ENCODE measurements around the gene ROCK2. TPM values are rescaled to one million over a fixed set of nuclear protein-coding genes. Genes with fewer than 3 reads are reported as not detected.

ROCK2 gene
- total RNA-seq, 1 donor from 2014 or later = 36.1 TPM

DNA sequence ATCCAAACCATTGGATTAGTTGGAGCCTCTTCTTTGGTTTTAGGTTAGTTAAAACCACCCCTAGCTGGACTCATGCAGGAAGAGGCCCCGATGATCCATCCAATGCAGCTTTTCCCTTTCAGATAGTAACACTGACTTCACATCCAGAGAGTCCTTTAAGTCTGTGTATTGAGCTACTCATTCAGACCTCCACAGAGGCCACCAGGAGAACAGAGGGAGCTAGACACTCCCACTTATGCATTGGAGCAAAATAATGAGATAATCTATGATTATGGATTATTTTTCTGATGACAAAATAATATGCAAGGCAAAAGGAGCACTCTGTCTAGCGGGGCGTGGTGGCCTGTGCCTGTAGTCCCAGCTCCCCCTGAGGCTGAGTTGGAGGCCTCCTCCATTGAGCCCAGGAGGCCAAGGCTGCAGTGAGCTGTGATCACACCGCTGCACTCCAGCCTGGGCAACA lies 1.6 kb upstream of the ROCK2 start:
- H3K36me3 Mint-ChIP-seq = no peaks in the 10 kb centered on the region
- Histone ChIP-seq H3K9me3 (ENCODE audit: low read depth) (no peaks in the 10 kb centered on the region), H2AFZ (replicated peaks) (no peak overlapping the region), H4K20me1 (ENCODE audit: low read depth) (peaks cover 23% of the 10 kb centered on the region), H3K79me2 (ENCODE audit: low read depth) (peaks cover 30% of the 10 kb centered on the region), H3K27ac (no peak overlapping the region), H3K9ac (no peak overlapping the region), H3F3A (ENCODE audit: low read depth) (peaks cover 20% of the 10 kb centered on the region), H3K4me1 (peaks cover 22% of the 10 kb centered on the region), H3K36me3 (no peaks in the 10 kb centered on the region), H3K4me3 (no peak overlapping the region), H3K27me3 (peaks cover 14% of the 10 kb centered on the region), H3K4me2 (peak overlapping the region; percentile 86)
- no peak overlapping the region for H3K27ac Mint-ChIP-seq
- DNase-seq (ENCODE audit: low spot score) = no peak
- H3K4me1 Mint-ChIP-seq = peaks cover 52% of the 10 kb centered on the region
- H3K27me3 Mint-ChIP-seq (ENCODE audit: insufficient read depth, low read depth) = peaks cover 4% of the 10 kb centered on the region
- H3K4me3 Mint-ChIP-seq = peak overlapping the region; percentile 92
- TF ChIP-seq EZH2 (IDR thresholded peaks at IDR 0.05) = no peak
- TF ChIP-seq EZH2phosphoT487 (IDR thresholded peaks at IDR 0.05) = no peak
- TF ChIP-seq, protein P1, sequence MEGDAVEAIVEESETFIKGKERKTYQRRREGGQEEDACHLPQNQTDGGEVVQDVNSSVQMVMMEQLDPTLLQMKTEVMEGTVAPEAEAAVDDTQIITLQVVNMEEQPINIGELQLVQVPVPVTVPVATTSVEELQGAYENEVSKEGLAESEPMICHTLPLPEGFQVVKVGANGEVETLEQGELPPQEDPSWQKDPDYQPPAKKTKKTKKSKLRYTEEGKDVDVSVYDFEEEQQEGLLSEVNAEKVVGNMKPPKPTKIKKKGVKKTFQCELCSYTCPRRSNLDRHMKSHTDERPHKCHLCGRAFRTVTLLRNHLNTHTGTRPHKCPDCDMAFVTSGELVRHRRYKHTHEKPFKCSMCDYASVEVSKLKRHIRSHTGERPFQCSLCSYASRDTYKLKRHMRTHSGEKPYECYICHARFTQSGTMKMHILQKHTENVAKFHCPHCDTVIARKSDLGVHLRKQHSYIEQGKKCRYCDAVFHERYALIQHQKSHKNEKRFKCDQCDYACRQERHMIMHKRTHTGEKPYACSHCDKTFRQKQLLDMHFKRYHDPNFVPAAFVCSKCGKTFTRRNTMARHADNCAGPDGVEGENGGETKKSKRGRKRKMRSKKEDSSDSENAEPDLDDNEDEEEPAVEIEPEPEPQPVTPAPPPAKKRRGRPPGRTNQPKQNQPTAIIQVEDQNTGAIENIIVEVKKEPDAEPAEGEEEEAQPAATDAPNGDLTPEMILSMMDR (IDR thresholded peaks at IDR 0.05) = no peak
- no peaks in the 10 kb centered on the region for H3K9me3 Mint-ChIP-seq

DNA sequence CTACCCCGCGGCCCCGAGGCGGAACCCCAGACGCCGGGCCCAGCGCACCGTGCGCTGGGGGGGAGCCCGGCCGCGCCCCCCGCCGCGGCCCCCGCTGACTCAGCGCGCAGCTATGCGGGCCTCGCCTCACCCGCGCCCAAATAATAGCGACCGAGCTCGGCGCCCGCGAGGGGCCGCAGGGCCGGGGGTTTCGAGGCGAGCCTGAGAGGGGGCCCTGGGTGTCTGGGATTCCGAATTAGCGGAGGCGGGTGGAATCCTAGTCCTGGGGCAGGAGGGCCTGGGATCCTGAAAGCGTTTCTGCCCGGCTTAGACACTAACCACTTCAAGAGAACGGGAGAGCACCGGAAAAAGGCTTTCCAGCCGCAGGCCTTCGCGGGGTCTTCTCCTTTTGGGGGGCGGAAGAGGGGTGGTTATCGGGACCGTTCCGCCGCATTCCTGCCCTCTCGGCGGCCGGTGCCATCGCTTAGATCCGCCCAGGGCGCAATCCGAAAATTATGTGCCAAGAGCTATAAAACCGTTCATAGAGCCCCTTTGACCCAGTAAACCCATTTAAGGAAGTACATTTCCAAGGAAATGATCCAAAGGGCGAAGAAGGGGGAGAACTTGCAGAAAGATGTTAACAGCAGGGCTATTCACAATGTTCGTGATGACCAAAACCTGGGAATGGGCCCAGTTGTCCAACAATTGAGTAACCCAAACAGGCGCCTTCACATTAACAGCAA lies 681 bp upstream of the ROCK2 start:
- H3K9me3 ChIP-seq (ENCODE audit: low read depth) = no peaks in the 10 kb centered on the region
- H3K27me3 ChIP-seq = peaks cover 14% of the 10 kb centered on the region
- peak overlapping the region; percentile 86 for H3K4me2 ChIP-seq
- peaks cover 31% of the 10 kb centered on the region for H4K20me1 ChIP-seq (ENCODE audit: low read depth)
- Mint-ChIP-seq H3K36me3 (peaks cover under 1% of the 10 kb centered on the region), H3K27ac (peak overlapping the region; percentile 98), H3K4me3 (peak overlapping the region; percentile 92), H3K27me3 (ENCODE audit: insufficient read depth, low read depth) (peaks cover 4% of the 10 kb centered on the region), H3K9me3 (no peaks in the 10 kb centered on the region), H3K4me1 (peaks cover 55% of the 10 kb centered on the region)
- peak overlapping the region; percentile 87 for H3K4me3 ChIP-seq
- no peak for TF ChIP-seq EZH2phosphoT487 (IDR thresholded peaks at IDR 0.05)
- TF ChIP-seq, protein P1 (IDR thresholded peaks at IDR 0.05) = no peak
- no peak for TF ChIP-seq EZH2 (IDR thresholded peaks at IDR 0.05)
- peak overlapping the region; percentile 54 for H2AFZ ChIP-seq (replicated peaks)
- H3K36me3 ChIP-seq = no peaks in the 10 kb centered on the region
- DNase-seq (ENCODE audit: low spot score) = peak; percentile 74
- no peak overlapping the region for H3K27ac ChIP-seq
- H3F3A ChIP-seq (ENCODE audit: low read depth) = peaks cover 20% of the 10 kb centered on the region
- no peak overlapping the region for H3K9ac ChIP-seq
- peaks cover 40% of the 10 kb centered on the region for H3K79me2 ChIP-seq (ENCODE audit: low read depth)
- peaks cover 28% of the 10 kb centered on the region for H3K4me1 ChIP-seq

DNA sequence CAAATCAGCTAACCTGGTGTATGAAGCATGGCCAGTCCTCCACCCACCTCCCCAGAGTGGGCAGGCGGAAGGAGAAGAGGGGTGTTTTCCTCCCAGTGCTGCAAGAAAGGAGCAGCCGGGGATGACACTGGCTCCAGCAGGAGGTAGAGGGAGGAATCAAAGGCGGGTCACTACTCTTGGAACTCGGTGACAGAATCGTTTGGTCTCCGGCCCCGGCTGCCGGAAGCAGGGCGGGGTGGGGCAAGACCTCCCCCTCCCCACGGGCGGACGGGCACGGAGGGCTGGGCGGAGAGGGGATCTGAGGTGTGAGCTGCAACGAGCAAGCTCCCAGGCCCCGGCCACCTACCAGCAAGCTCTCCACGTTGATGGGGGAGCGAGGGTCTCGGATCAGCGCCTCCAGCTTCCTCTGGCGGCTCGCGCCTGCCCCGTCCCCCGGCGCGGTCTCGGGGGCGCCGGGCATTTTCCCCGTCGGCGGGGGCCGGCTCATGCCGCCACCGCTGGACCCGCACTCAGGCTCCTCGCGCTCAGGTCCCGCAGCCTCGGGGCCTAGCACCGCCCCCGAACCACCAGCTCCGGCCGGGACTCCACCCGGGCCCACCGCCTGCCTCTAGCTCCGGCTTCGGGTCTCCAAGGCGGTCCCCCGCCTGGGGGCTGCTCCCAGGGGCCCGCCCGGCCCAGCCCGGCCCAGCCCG lies 640 bp downstream of the ROCK2 start:
- Mint-ChIP-seq H3K4me1 (peaks cover 47% of the 10 kb centered on the region), H3K27ac (peak overlapping the region; percentile 96), H3K4me3 (peak overlapping the region; percentile 100), H3K36me3 (peaks cover 7% of the 10 kb centered on the region), H3K9me3 (peaks cover 4% of the 10 kb centered on the region), H3K27me3 (ENCODE audit: insufficient read depth, low read depth) (no peaks in the 10 kb centered on the region)
- Histone ChIP-seq H3K79me2 (ENCODE audit: low read depth) (peaks cover 53% of the 10 kb centered on the region), H3K36me3 (no peaks in the 10 kb centered on the region), H4K20me1 (ENCODE audit: low read depth) (peaks cover 45% of the 10 kb centered on the region), H3K4me3 (peak overlapping the region; percentile 87), H2AFZ (replicated peaks) (peak overlapping the region; percentile 54), H3K9ac (peak overlapping the region; percentile 74), H3K4me1 (peaks cover 28% of the 10 kb centered on the region), H3K27ac (peak overlapping the region; percentile 78), H3F3A (ENCODE audit: low read depth) (peaks cover 20% of the 10 kb centered on the region), H3K27me3 (peaks cover 14% of the 10 kb centered on the region), H3K4me2 (peak overlapping the region; percentile 91), H3K9me3 (ENCODE audit: low read depth) (no peaks in the 10 kb centered on the region)
- peak; percentile 74 for DNase-seq (ENCODE audit: low spot score)
- no peak for TF ChIP-seq EZH2phosphoT487 (IDR thresholded peaks at IDR 0.05)
- TF ChIP-seq EZH2 (IDR thresholded peaks at IDR 0.05) = no peak
- TF ChIP-seq, protein P1 (IDR thresholded peaks at IDR 0.05) = no peak

All from neural progenitor cell (in vitro differentiated cells).